ENCODE data around the gene TMSB4X. TPM values are rescaled to one million over a fixed set of nuclear protein-coding genes. Genes with fewer than 3 reads are reported as not detected.

TMSB4X gene
- polyA plus RNA-seq, 3 donors: 15,641 to 31,074 (median 27,127) TPM

DNA sequence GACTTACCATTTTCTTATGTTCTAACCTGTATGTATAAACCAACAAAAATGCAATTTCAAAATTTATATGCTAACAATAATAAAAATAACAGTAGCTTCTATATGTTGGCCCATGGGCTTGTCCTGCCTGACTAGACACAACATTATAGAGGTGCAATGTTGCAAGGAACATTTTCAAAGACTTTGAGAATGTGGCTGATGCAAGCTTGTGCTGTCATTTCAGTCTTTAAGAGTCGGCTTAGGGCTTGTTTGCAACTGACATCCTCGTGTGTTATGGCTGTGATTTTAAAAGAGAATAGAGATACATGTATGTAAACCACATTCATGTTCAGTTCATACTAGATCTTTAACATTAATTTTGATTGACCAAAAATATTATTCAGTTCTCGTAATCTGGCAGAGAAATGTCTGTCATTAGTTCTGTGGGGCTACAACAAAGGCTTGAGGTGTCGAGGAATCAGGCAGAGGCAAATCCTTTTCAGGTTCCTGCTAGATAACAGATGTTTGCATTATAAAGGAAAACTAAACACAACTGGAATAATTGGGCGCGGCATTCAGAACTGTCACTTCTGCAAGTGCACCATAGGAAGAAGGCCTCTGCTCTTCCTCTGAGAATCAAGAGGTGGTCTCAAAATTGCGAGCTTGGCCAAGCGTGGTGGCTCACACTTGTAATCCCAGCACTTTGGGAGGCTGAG lies 13.1 kb downstream of the TMSB4X start:
- no CpG with 5 or more reads among the region's 8 CpGs for WGBS (ENCODE audit: insufficient coverage)
- Histone ChIP-seq H3K9ac (ENCODE audit: insufficient read depth, low read length, poor library complexity, severe bottlenecking) (no peak overlapping the region), H3K27me3 (ENCODE audit: control insufficient read depth in 2 of 2, insufficient read depth in 2 of 2, low read length in 2 of 2) (peaks cover 0 to 37% of the 10 kb centered on the region in 2 donors), H4K20me1 (ENCODE audit: insufficient read depth, low read length) (no peaks in the 10 kb centered on the region), H2AFZ (ENCODE audit: insufficient read depth, low read depth, low read length, poor library complexity, severe bottlenecking) (no peak overlapping the region), H3K36me3 (replicated peaks in 1 of 2; ENCODE audit: control insufficient read depth in 1 of 2, insufficient read depth in 2 of 2, low read length in 2 of 2) (no peaks in the 10 kb centered on the region), H3K4me2 (replicated peaks; ENCODE audit: extremely low read depth, low read length, poor library complexity, severe bottlenecking) (no peak overlapping the region), H3K9me3 (replicated peaks in 1 of 2; ENCODE audit: control insufficient read depth in 1 of 2, insufficient read depth in 1 of 2, low read length in 2 of 2) (no peaks in the 10 kb centered on the region), H3K27ac (ENCODE audit: low read depth in 1 of 2, low read length in 2 of 2) (no peak overlapping the region), H3K4me3 (replicated peaks in 1 of 3; ENCODE audit: low read depth in 2 of 3, low read length in 3 of 3) (no peak overlapping the region), H3K4me1 (ENCODE audit: control insufficient read depth in 1 of 2, insufficient read depth in 2 of 2, low read length in 2 of 2) (peaks cover 18 to 21% of the 10 kb centered on the region in 2 donors), H3K79me2 (ENCODE audit: insufficient read depth, low read length) (no peaks in the 10 kb centered on the region)
- Mint-ChIP-seq H3K9me3 (peaks cover 0 to 9% (median 5%) of the 10 kb centered on the region in 7 donors), H3K4me1 (peaks cover 33% of the 10 kb centered on the region), H3K27ac (peak overlapping the region in 1 of 7 donors; percentile 50), H3K36me3 (peaks cover 0 to 7% of the 10 kb centered on the region in 2 donors), H3K27me3 (ENCODE audit: low read depth in 3 of 3) (peaks cover 1 to 52% (median 2%) of the 10 kb centered on the region in 3 donors), H3K4me3 (no peak overlapping the region)
- no peak for DNase-seq
- intact Hi-C loops (cut with micrococcal nuclease): no loop called here
- TF ChIP-seq, protein P1, sequence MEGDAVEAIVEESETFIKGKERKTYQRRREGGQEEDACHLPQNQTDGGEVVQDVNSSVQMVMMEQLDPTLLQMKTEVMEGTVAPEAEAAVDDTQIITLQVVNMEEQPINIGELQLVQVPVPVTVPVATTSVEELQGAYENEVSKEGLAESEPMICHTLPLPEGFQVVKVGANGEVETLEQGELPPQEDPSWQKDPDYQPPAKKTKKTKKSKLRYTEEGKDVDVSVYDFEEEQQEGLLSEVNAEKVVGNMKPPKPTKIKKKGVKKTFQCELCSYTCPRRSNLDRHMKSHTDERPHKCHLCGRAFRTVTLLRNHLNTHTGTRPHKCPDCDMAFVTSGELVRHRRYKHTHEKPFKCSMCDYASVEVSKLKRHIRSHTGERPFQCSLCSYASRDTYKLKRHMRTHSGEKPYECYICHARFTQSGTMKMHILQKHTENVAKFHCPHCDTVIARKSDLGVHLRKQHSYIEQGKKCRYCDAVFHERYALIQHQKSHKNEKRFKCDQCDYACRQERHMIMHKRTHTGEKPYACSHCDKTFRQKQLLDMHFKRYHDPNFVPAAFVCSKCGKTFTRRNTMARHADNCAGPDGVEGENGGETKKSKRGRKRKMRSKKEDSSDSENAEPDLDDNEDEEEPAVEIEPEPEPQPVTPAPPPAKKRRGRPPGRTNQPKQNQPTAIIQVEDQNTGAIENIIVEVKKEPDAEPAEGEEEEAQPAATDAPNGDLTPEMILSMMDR (IDR thresholded peaks at IDR 0.05): no peak

GRCh38 chrX:12988797-12989196 lies 13.9 kb downstream of the TMSB4X start:
- H4K20me1 ChIP-seq (ENCODE audit: insufficient read depth, low read length): no peaks in the 10 kb centered on the region
- no peak overlapping the region for H2AFZ ChIP-seq (ENCODE audit: insufficient read depth, low read depth, low read length, poor library complexity, severe bottlenecking)
- Mint-ChIP-seq H3K9me3 (peaks cover 0 to 9% (median 5%) of the 10 kb centered on the region in 7 donors), H3K36me3 (peaks cover 0 to 2% of the 10 kb centered on the region in 2 donors), H3K4me3 (no peak overlapping the region), H3K27me3 (ENCODE audit: low read depth in 3 of 3) (peaks cover 1 to 48% (median 2%) of the 10 kb centered on the region in 3 donors), H3K4me1 (peaks cover 33% of the 10 kb centered on the region), H3K27ac (no peak overlapping the region)
- DNase-seq: no peak
- peaks cover 18 to 21% of the 10 kb centered on the region in 2 donors for H3K4me1 ChIP-seq (ENCODE audit: control insufficient read depth in 1 of 2, insufficient read depth in 2 of 2, low read length in 2 of 2)
- peaks cover 0 to 36% of the 10 kb centered on the region in 2 donors for H3K27me3 ChIP-seq (ENCODE audit: control insufficient read depth in 2 of 2, insufficient read depth in 2 of 2, low read length in 2 of 2)
- H3K4me3 ChIP-seq (replicated peaks in 1 of 3; ENCODE audit: low read depth in 2 of 3, low read length in 3 of 3): no peak overlapping the region
- H3K79me2 ChIP-seq (ENCODE audit: insufficient read depth, low read length): no peaks in the 10 kb centered on the region
- no peaks in the 10 kb centered on the region for H3K36me3 ChIP-seq (replicated peaks in 1 of 2; ENCODE audit: control insufficient read depth in 1 of 2, insufficient read depth in 2 of 2, low read length in 2 of 2)
- WGBS (ENCODE audit: insufficient coverage): no CpG with 5 or more reads among the region's 7 CpGs
- no peaks in the 10 kb centered on the region for H3K9me3 ChIP-seq (replicated peaks in 1 of 2; ENCODE audit: control insufficient read depth in 1 of 2, insufficient read depth in 1 of 2, low read length in 2 of 2)
- intact Hi-C loops (cut with micrococcal nuclease): no loop called here
- TF ChIP-seq, protein P1 (IDR thresholded peaks at IDR 0.05): no peak
- no peak overlapping the region for H3K4me2 ChIP-seq (replicated peaks; ENCODE audit: extremely low read depth, low read length, poor library complexity, severe bottlenecking)
- H3K27ac ChIP-seq (ENCODE audit: low read depth in 1 of 2, low read length in 2 of 2): no peak overlapping the region
- H3K9ac ChIP-seq (ENCODE audit: insufficient read depth, low read length, poor library complexity, severe bottlenecking): no peak overlapping the region
